Natural killer cell (primary cell): ENCODE data around the gene SPARCL1. TPM values are rescaled to one million over a fixed set of nuclear protein-coding genes. Genes with fewer than 3 reads are reported as not detected.
"Not testable (repeated sequence)": the region's sequence is repeated elsewhere in the genome, so short reads cannot be mapped to it uniquely, and the experiment has no call there.

Experiments
- ATAC-seq, 3 donors: fragments of 150-1000 bp in 2 of 3; fragments of 200-7000 bp in 1 of 3; cut with Tn5 transposase; 1 replicate in 1 of 3; 2 replicates in 2 of 3; pipeline ENCODE4 v1.10.0; 2021; ENCODE audit warnings: mild to moderate bottlenecking in 2 of 3, moderate library complexity in 2 of 3
- DNase-seq, 2 donors: peaks; one replicate each; pipeline versions ENCODE4 v3.0.0 to v3.0.0-alpha.2; 2013 to 2021; ENCODE audit warnings: mixed read lengths in 1 of 2
- H3K27ac ChIP-seq: one replicate; pipeline ENCODE4 v1.5.1; 2013; ENCODE audit warnings: mild to moderate bottlenecking, low read length
- H3K27me3 ChIP-seq: one replicate; pipeline ENCODE4 v1.6.1; 2013; ENCODE audit warnings: low read length; ENCODE audit not compliant: control insufficient read depth, insufficient read depth
- H3K36me3 ChIP-seq: one replicate; pipeline ENCODE4 v1.6.1; 2013; ENCODE audit warnings: low read length; ENCODE audit not compliant: control insufficient read depth, insufficient read depth
- H3K4me1 ChIP-seq: one replicate; pipeline ENCODE4 v1.6.1; 2013; ENCODE audit warnings: low read length; ENCODE audit not compliant: control insufficient read depth, insufficient read depth
- H3K4me3 ChIP-seq: one replicate; pipeline ENCODE4 v1.5.1; 2013; ENCODE audit warnings: low read length
- H3K9me3 ChIP-seq: one replicate; pipeline ENCODE4 v1.6.1; 2013; ENCODE audit warnings: low read length; ENCODE audit not compliant: control insufficient read depth, insufficient read depth
- H3K27ac Mint-ChIP-seq, 2 donors: one replicate each; pipeline ENCODE4 v1.8.0; 2022; ENCODE audit warnings: mild to moderate bottlenecking in 2 of 2, mixed read lengths in 2 of 2, moderate library complexity in 1 of 2
- H3K27me3 Mint-ChIP-seq, 2 donors: one replicate each; pipeline ENCODE4 v1.8.0; 2022; ENCODE audit warnings: low read depth in 2 of 2, mixed read lengths in 2 of 2
- H3K36me3 Mint-ChIP-seq: one replicate; pipeline ENCODE4 v1.8.0; 2022; ENCODE audit warnings: mixed read lengths
- H3K4me1 Mint-ChIP-seq, 2 donors: one replicate each; pipeline ENCODE4 v1.8.0; 2022; ENCODE audit warnings: mixed read lengths in 2 of 2
- H3K4me3 Mint-ChIP-seq: one replicate; pipeline ENCODE4 v1.8.0; 2022; ENCODE audit warnings: mild to moderate bottlenecking, moderate library complexity, mixed read lengths
- H3K9me3 Mint-ChIP-seq, 2 donors: one replicate each; pipeline ENCODE4 v1.8.0; 2022; ENCODE audit warnings: mixed read lengths in 2 of 2
- WGBS: methylation state at CpG from one replicate; pipeline ENCODE4 v1.1.7; 2013; ENCODE audit warnings: missing lambda C conversion rate; ENCODE audit not compliant: insufficient coverage; 5-methylcytosine and 5-hydroxymethylcytosine counted together
- intact Hi-C: fragments of 100-400 bp; cut with micrococcal nuclease; formaldehyde crosslinking; loops from one replicate; pipeline ENCODE4 v1.14.2; 2022
- total RNA-seq, 4 donors: library from RNA; stranded (reverse); fragments of 120-200 nt in 1 of 4; gene quantifications; one replicate each; pipeline versions ENCODE4 v1.2.3 to v1.2.4, GENCODE V29; 2013 to 2022
- TF ChIP-seq, protein P1 (sequence below): fragments of 200-600 bp; IDR thresholded peaks from one replicate; pipeline ENCODE4 v1.8.0; 2022; ENCODE audit warnings: antibody characterized with exemption

The SPARCL1 gene
- total RNA-seq, 3 donors from 2014 or later (not counting 1 experiment from before 2014, with no cell fraction given), result not detected

- DNase-seq (no peak), ATAC-seq (no peak)
- Mint-ChIP-seq H3K4me1 (no peaks in the 10 kb centered on the region), H3K27ac (no peak overlapping the region), H3K9me3 (no peaks in the 10 kb centered on the region), H3K4me3 (no peak overlapping the region), H3K36me3 (no peaks in the 10 kb centered on the region), H3K27me3 (peaks cover 0 to 2% of the 10 kb centered on the region in 2 donors)
- H3K4me1 ChIP-seq, result no peaks in the 10 kb centered on the region
- TF ChIP-seq, protein P1, sequence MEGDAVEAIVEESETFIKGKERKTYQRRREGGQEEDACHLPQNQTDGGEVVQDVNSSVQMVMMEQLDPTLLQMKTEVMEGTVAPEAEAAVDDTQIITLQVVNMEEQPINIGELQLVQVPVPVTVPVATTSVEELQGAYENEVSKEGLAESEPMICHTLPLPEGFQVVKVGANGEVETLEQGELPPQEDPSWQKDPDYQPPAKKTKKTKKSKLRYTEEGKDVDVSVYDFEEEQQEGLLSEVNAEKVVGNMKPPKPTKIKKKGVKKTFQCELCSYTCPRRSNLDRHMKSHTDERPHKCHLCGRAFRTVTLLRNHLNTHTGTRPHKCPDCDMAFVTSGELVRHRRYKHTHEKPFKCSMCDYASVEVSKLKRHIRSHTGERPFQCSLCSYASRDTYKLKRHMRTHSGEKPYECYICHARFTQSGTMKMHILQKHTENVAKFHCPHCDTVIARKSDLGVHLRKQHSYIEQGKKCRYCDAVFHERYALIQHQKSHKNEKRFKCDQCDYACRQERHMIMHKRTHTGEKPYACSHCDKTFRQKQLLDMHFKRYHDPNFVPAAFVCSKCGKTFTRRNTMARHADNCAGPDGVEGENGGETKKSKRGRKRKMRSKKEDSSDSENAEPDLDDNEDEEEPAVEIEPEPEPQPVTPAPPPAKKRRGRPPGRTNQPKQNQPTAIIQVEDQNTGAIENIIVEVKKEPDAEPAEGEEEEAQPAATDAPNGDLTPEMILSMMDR, result no peak
- intact Hi-C loops, result no loop called here
- H3K36me3 ChIP-seq, result no peaks in the 10 kb centered on the region
- no peaks in the 10 kb centered on the region for H3K27me3 ChIP-seq
- no peak overlapping the region for H3K27ac ChIP-seq
- WGBS, result 86% methylated on average over 2 of the region's 2 CpGs
- H3K4me3 ChIP-seq, result no peak overlapping the region
- H3K9me3 ChIP-seq, result no peaks in the 10 kb centered on the region
Measured at GRCh38 chr4:87489678-87490077, 39.5 kb downstream of the SPARCL1 start.

DNA sequence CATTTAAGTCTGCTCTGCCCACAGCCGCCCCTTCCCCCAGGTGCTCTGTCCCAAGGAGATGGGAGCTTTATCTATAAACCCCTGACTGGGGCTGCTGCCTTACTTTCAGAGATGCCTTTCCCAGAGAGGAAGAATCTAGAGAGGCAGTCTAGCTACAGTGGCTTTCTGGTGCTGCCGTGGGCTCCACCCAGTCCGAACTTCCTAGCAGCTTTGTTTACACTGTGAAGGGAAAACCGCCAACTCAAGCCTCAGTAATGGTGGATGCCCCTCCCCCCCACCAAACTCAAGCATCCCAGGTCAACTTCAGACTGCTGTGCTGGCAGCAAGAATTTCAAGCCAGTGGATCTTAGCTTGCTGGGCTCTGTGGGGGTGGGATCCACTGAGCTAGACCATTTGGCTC lies 40.5 kb downstream of the SPARCL1 start:
- WGBS, result 100% methylated on average over 4 of the region's 4 CpGs
- H3K4me3 Mint-ChIP-seq, H3K27ac Mint-ChIP-seq, H3K36me3 ChIP-seq, H3K4me1 ChIP-seq, DNase-seq, H3K36me3 Mint-ChIP-seq, H3K9me3 ChIP-seq, ATAC-seq, H3K4me3 ChIP-seq, H3K27ac ChIP-seq, H3K9me3 Mint-ChIP-seq, H3K27me3 Mint-ChIP-seq, H3K4me1 Mint-ChIP-seq, intact Hi-C loops, H3K27me3 ChIP-seq: not testable (repeated sequence)

DNA sequence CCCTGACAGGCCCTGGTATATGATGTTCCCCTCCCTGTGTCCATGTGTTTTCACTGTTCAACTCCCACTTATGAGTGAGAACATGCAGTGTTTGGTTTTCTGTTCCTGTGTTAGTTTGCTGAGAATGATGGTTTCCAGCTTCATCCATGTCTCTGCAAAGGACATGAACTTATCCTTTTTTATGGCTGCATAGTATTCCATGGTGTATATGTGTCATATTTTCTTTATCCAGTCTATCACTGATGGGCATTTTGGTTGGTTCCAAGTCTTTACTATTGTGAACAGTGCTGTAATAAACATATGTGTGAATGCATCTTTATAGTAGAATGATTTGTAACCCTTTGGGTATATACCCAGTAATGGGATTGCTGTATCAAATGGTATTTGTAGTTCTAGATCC lies 45.9 kb downstream of the SPARCL1 start:
- H3K4me3 Mint-ChIP-seq, H3K27ac Mint-ChIP-seq, intact Hi-C loops, ATAC-seq, H3K4me1 Mint-ChIP-seq, H3K4me3 ChIP-seq, H3K36me3 Mint-ChIP-seq, H3K4me1 ChIP-seq, H3K36me3 ChIP-seq, H3K27ac ChIP-seq, H3K9me3 ChIP-seq, DNase-seq, H3K27me3 Mint-ChIP-seq, H3K27me3 ChIP-seq, H3K9me3 Mint-ChIP-seq: not testable (repeated sequence)

DNA sequence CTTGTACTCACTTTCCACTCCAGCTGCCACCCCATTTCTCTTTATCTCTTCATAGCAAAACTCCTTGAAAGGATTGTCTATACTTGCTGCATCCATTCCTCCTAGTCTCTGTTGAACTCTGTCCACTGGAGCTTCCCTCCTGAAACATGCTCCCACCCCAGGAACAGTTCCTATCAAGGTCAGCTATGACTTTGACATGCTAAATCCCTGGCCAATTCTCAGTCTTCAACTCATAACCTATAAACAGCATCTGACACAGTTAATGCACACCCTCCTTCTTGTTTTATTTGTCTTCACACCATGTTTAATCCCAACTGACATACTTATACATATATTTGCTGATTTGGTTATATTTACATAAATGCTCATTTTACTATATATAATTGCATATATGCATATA lies 47.8 kb downstream of the SPARCL1 start:
- H3K4me3 Mint-ChIP-seq, result no peak overlapping the region
- H3K27ac Mint-ChIP-seq, result no peak overlapping the region
- H3K36me3 ChIP-seq, result no peaks in the 10 kb centered on the region
- H3K27me3 ChIP-seq, result no peaks in the 10 kb centered on the region
- intact Hi-C loops, result no loop called here
- no peaks in the 10 kb centered on the region for H3K4me1 ChIP-seq
- DNase-seq, result no peak
- H3K9me3 Mint-ChIP-seq, result no peaks in the 10 kb centered on the region
- TF ChIP-seq, protein P1, result no peak
- no peaks in the 10 kb centered on the region for H3K9me3 ChIP-seq
- no peaks in the 10 kb centered on the region for H3K27me3 Mint-ChIP-seq
- no peaks in the 10 kb centered on the region for H3K36me3 Mint-ChIP-seq
- no peak for ATAC-seq
- H3K4me1 Mint-ChIP-seq, result no peaks in the 10 kb centered on the region
- H3K4me3 ChIP-seq, result no peak overlapping the region
- H3K27ac ChIP-seq, result no peak overlapping the region

- Histone ChIP-seq H3K4me3 (no peak overlapping the region), H3K36me3 (no peaks in the 10 kb centered on the region), H3K27me3 (no peaks in the 10 kb centered on the region), H3K27ac (no peak overlapping the region), H3K9me3 (no peaks in the 10 kb centered on the region), H3K4me1 (no peaks in the 10 kb centered on the region)
- H3K4me3 Mint-ChIP-seq, result no peak overlapping the region
- H3K27ac Mint-ChIP-seq, result no peak overlapping the region
- WGBS, result 93% methylated on average over 1 of the region's 1 CpG
- no peaks in the 10 kb centered on the region for H3K27me3 Mint-ChIP-seq
- H3K4me1 Mint-ChIP-seq, result no peaks in the 10 kb centered on the region
- no peaks in the 10 kb centered on the region for H3K36me3 Mint-ChIP-seq
- TF ChIP-seq, protein P1, result no peak
- intact Hi-C loops, result no loop called here
- no peak for DNase-seq
- H3K9me3 Mint-ChIP-seq, result no peaks in the 10 kb centered on the region
- no peak for ATAC-seq
Measured at GRCh38 chr4:87478732-87479250, 50.4 kb downstream of the SPARCL1 start.
